Muscle layer of duodenum (tissue), 2 donors: ENCODE measurements around the gene KAZN.

Experiments
- H3K27ac ChIP-seq: one replicate; pipeline ENCODE4 v1.7.0; 2013; ENCODE audit warnings: mild to moderate bottlenecking, low read length
- H3K27me3 ChIP-seq: one replicate; pipeline ENCODE4 v1.7.0; 2013; ENCODE audit warnings: low read depth, mild to moderate bottlenecking, control low read depth, low read length
- H3K36me3 ChIP-seq, 2 donors: one replicate each; pipeline ENCODE4 v1.7.0; 2013; ENCODE audit warnings: low read length in 2 of 2, control low read depth in 1 of 2, mild to moderate bottlenecking in 1 of 2; ENCODE audit not compliant: insufficient read depth in 2 of 2, control insufficient read depth in 1 of 2
- H3K4me1 ChIP-seq, 2 donors: one replicate each; pipeline ENCODE4 v1.7.0; 2013; ENCODE audit warnings: low read length in 2 of 2, mild to moderate bottlenecking in 2 of 2, control low read depth in 1 of 2, moderate library complexity in 1 of 2; ENCODE audit not compliant: insufficient read depth in 2 of 2, control insufficient read depth in 1 of 2
- H3K4me3 ChIP-seq, 2 donors: one replicate each; pipeline ENCODE4 v1.7.0; 2013; ENCODE audit warnings: low read length in 2 of 2, low read depth in 1 of 2, mild to moderate bottlenecking in 1 of 2
- H3K9me3 ChIP-seq, 2 donors: one replicate each; pipeline ENCODE4 v1.7.0; 2013; ENCODE audit warnings: low read length in 2 of 2, control low read depth in 1 of 2, mild to moderate bottlenecking in 1 of 2; ENCODE audit not compliant: control insufficient read depth in 1 of 2
- donor health status: healthy.

Gene KAZN

DNA sequence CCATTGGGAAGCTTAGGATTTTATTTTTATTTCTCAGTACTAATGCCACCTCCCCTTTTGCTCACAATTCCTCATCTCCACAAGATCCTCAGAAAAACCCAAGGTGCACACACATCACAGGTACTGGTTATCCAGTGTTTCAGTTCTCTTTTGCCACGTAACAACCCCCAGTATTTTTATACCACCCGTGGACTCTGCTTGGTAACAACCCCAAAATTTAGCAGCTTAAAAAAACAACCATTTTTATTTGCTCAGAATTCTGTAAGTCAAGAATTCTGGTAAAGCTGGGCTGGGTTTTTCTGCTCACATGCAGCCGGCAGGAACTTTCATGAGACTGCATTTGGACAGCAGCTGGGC lies 180.0 kb downstream of the KAZN start:
- no peak overlapping the region for H3K27ac ChIP-seq
- no peaks in the 10 kb centered on the region for H3K27me3 ChIP-seq

DNA sequence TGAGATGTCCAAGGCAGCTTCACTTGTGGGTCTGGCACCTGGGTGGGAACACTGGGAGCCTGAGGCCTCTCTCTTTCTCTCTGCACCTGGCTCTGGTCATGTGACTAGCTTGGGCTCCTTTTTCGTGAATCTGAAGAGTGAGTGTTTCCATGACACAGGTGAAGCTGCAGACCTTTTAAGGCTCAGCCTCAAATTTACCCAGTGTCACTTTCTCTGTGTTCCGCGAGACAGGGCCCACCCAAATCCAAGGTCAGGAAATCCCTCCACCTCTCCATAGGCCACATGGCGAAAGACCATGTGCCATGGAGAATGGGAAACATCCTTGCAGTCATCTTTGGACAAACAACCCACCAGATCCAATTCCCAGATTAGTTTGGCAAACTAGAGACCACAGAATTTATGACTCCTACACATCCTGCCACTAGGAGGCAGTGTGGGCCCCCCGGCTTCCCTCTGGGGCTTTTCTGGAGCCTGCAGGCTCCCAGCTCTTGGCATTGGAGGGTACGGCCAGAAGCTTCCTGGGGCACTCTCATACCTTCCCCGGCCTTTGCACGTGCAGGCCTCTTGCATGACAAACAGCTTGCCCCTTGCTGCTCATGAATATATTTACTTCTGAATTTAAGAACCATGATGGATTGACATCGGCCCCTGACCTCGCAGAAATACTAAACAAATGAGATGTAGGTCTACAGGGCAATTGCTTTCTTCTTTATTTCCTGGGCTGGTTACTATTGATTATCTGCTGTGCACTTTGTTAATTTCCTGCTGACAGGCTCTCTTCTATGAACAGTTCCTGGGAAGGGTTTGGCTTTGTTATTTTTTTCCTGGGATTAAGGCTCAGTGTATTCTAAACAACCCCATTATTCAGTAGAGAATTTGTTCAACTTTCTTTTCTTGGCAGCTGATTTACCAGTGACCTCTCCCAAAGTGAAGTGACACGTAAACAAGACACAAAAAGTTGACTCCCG lies 180.7 kb downstream of the KAZN start:
- H3K27me3 ChIP-seq, result no peaks in the 10 kb centered on the region
- no peak overlapping the region for H3K4me3 ChIP-seq
- no peaks in the 10 kb centered on the region for H3K9me3 ChIP-seq
- H3K4me1 ChIP-seq, result peaks cover 3 to 4% of the 10 kb centered on the region in 2 donors
- H3K36me3 ChIP-seq, result no peaks in the 10 kb centered on the region
- H3K27ac ChIP-seq, result no peak overlapping the region

More for the DNA sequence above, 180.0 kb downstream of the KAZN start:
- Histone ChIP-seq H3K4me1 (peaks cover 3 to 4% of the 10 kb centered on the region in 2 donors), H3K4me3 (no peak overlapping the region), H3K36me3 (no peaks in the 10 kb centered on the region), H3K9me3 (no peaks in the 10 kb centered on the region)

DNA sequence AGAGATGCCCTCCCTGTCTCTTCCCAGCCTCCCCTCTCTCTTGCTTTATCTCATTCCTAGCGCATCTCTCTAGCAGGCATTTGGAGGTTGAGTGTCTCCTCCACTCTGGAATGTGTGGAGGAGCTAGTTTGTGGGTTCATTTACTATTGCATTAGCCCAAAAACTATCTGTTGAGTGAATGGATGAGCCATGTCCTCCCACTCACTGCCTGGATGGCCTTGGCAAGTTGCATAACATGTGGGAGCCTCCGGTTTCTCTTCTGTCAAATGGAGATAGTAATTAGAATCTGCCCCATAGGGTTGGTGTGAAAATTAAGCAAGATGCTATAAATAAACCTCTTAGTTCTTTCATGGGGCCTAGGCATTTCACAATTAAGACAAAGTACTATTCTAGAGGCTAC lies 181.8 kb downstream of the KAZN start:
- Histone ChIP-seq H3K36me3 (no peaks in the 10 kb centered on the region), H3K4me3 (no peak overlapping the region), H3K4me1 (peaks cover 3 to 4% of the 10 kb centered on the region in 2 donors), H3K9me3 (no peaks in the 10 kb centered on the region), H3K27me3 (no peaks in the 10 kb centered on the region), H3K27ac (no peak overlapping the region)

DNA sequence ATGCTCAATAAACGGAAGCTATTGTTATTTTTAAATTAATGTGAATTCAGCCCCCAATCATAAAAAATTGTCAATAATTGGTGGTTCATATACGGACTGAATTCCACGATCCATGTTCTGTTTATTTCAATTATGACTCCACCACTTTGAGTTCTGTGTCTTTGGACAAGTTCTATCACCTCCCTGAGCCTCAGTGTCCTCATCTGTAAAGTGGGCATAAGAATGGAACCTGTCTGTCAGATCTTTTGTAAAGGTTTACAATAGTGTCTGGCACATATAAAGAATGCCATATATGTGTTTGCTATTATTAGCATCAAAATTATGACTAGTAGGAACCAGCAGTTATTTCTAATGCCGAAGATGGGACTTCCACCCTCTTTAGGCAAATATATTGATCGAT lies 183.3 kb downstream of the KAZN start:
- no peak overlapping the region for H3K4me3 ChIP-seq
- H3K27ac ChIP-seq, result no peak overlapping the region
- no peaks in the 10 kb centered on the region for H3K9me3 ChIP-seq
- H3K36me3 ChIP-seq, result no peaks in the 10 kb centered on the region
- H3K27me3 ChIP-seq, result no peaks in the 10 kb centered on the region
- H3K4me1 ChIP-seq, result peaks cover 3 to 4% of the 10 kb centered on the region in 2 donors

DNA sequence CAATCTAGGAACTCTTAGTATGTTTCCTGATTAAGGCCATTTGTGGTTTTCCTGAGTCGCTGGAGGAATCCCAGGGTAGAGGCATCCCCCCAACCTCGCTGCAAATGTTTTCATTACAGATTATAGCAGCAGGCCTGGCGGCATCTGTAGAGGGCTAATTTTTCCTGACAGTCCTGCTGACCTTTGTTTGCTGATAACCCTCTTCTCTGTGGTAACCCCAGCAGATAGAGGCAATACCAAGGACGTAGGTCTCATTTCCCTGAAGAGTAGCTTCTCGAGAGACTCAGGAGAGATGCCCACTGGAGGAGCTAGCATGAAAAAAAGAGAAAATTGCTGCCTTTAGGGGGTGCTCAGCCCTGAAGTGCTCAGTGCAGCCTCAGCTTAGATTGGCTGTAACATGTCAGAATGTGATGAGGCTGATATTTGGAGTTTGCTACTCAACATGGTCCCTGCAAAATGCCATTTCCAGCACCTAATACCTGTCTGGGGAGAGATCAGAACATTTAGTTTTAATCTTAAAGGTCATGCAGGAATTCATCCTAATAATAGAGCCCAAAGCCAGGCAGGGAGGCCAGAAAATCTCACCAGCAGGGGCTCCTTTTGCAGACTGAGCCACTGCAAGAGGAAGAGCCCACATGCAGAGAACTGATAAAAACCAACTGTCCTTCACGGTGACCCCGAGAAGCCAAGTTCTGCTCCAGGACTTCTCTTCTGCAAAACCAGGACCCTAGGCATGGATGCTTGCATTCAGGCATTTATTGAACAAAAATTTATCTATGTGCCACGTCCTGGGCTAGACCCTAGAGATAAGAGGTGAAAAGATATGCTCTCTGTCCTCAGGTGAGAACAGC lies 184.5 kb downstream of the KAZN start:
- H3K4me1 ChIP-seq, result peaks cover 3 to 4% of the 10 kb centered on the region in 2 donors
- no peaks in the 10 kb centered on the region for H3K9me3 ChIP-seq
- no peaks in the 10 kb centered on the region for H3K36me3 ChIP-seq
- H3K27me3 ChIP-seq, result no peaks in the 10 kb centered on the region
- H3K27ac ChIP-seq, result no peak overlapping the region
- no peak overlapping the region for H3K4me3 ChIP-seq

DNA sequence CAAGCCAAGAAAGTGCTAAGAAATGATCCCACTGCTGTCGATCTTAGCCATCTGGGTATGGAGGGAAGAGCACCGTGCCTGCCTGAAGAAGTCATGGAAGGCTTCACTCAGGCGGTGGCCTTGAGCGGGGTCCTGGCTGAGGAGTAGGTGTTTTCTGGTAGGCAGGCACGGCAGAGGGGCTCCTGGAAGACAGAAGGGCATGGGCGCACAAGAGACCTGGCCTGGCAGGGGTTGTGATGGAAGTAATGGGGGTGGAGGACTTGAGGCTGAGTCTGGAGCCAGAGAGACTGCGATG lies 185.1 kb downstream of the KAZN start:
- Histone ChIP-seq H3K4me1 (peaks cover 3 to 4% of the 10 kb centered on the region in 2 donors), H3K27me3 (no peaks in the 10 kb centered on the region), H3K36me3 (no peaks in the 10 kb centered on the region), H3K9me3 (no peaks in the 10 kb centered on the region), H3K27ac (no peak overlapping the region), H3K4me3 (no peak overlapping the region)

DNA sequence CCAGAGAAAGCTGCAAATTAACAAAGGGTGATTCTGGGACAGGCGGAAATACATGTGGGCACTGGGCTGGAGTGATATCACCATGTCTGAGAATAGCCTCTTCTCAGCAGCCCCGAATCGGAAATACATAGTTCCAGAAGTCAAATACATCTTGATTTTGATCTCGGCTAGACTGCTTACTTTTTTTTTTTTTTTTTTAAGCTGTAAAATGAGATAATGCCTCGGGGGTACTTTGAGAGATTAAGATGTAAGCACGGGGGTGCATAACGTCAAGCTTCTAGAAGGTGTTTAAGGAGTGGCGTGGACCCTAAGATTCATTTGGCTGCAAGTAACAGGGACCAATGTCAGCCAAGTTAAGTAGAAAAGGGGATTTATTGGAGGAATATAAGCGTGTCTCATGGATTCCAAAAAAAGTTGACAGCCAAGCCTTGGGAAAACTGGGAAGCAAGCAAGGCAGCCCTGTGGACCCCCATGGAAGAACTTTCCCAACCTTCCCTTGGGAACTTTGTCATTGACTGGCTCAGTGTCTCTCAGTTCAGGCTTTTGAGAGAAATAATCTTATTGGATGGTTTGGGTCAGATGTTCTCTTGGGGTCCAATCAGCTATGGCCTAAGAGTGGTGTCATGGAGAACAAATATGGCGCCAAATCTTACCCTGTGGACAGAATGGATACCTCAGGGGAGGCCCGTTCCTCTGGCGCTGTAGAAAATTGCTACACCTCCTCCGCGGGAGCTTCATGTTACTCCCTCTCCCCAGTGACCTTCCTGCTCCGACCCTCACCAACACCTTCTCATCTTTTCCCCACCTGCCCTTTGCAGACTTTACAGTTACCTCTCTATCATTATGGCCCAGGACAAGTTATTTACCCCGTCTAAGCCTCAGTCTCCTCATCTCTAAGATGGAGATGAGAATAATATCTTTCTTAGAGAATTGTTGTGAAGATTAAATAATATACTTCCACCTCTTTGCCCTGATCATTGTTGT lies 186.6 kb downstream of the KAZN start:
- no peaks in the 10 kb centered on the region for H3K36me3 ChIP-seq
- peaks cover 0 to 4% of the 10 kb centered on the region in 2 donors for H3K4me1 ChIP-seq
- no peaks in the 10 kb centered on the region for H3K9me3 ChIP-seq
- no peaks in the 10 kb centered on the region for H3K27me3 ChIP-seq
- H3K27ac ChIP-seq, result no peak overlapping the region
- no peak overlapping the region for H3K4me3 ChIP-seq

DNA sequence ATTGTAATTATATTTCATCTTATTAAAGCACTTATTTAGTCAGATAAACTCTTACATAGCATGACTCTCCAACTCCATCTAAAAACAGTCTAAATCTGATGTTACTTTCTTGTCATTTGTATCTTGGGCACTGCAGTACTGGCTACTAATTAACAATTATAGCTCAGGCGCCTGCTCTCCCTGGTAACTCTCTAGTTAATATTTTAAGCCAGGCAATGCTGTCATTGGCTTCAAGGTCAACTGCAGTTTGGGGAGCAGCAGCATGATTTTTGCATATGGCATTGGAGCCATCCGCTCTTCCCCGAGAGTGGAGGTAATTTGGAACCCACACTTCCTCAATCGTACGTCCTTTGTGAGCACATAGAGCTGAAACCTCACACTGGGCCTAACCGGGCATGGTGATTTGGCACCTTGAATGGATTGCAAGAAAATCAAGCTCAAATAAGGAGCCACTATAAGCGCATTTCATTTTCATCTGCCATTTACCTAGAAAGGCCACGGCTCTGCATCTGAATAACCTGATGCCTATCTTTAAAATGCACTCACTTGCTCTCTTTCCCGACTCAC lies 187.7 kb downstream of the KAZN start:
- no peaks in the 10 kb centered on the region for H3K4me1 ChIP-seq
- no peaks in the 10 kb centered on the region for H3K27me3 ChIP-seq
- no peaks in the 10 kb centered on the region for H3K36me3 ChIP-seq
- no peaks in the 10 kb centered on the region for H3K9me3 ChIP-seq
- no peak overlapping the region for H3K27ac ChIP-seq
- no peak overlapping the region for H3K4me3 ChIP-seq

DNA sequence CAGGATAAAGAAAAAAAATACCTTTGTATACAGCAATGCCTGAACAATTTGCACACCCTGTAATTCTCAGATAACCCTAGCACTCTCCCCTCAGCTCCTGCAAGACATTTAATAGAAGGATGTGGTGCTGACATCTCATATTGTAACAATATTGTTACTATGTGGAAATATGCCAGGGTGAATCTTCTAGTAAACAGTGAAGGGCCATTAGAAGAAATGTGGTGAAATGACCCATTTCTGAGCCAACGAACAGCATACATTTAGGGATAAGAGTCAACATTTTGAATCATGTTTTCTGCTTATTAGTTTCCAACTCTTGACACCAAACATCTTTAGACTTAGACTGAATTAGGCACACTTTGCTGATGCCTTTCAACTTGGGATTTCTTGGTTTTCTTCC lies 188.2 kb downstream of the KAZN start:
- Histone ChIP-seq H3K36me3 (no peaks in the 10 kb centered on the region), H3K4me1 (no peaks in the 10 kb centered on the region), H3K27me3 (no peaks in the 10 kb centered on the region), H3K9me3 (no peaks in the 10 kb centered on the region), H3K4me3 (no peak overlapping the region), H3K27ac (no peak overlapping the region)

DNA sequence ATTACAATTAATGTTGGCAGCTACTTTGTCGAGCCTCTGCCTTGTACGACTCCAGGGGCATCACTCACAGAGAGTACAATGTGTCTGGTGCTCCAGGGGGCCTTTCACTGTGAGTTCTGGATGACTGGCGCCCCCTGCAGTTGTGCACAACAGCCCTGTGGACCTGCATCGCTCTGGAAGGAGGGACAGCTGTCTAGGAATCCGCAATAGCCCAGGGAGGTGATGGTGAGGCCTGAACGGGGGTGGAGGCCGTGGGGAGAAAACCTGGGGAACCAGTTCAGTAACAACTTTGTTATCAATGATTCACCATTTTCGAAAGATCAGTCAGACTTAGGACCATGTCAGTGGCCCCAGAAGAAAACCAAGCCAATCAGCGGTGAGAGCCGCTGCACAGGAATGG lies 189.1 kb downstream of the KAZN start:
- no peak overlapping the region for H3K4me3 ChIP-seq
- H3K27me3 ChIP-seq, result no peaks in the 10 kb centered on the region
- no peak overlapping the region for H3K27ac ChIP-seq
- no peaks in the 10 kb centered on the region for H3K36me3 ChIP-seq
- no peaks in the 10 kb centered on the region for H3K9me3 ChIP-seq
- no peaks in the 10 kb centered on the region for H3K4me1 ChIP-seq
